ENCODE results near the gene WBP11.

DNA sequence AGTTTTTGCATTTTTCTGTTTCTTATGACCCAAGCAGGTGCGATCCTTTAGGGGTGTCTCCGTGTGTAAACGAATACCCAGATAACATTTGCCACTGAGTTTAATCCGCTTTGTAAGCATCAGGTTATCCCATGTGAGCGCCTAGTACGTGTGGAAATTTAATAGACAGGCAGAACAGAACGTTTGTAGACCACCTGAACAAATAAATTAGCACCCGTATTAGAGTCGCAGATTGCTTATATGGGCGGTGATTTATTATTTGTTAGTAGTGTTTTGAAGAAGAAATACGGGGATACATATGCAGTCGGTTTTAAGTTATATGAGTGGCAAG, 517 bp upstream of the WBP11 start:
- TF ChIP-seq CTCF (IDR thresholded peaks at IDR 0.05) (no peak), POLR2A (IDR thresholded peaks at IDR 0.05) (no peak)

Data from uterus (tissue), 2 donors.